Right atrium auricular region (tissue), 2 donors: ENCODE data around the gene PCSK5. TPM values are rescaled to one million over a fixed set of nuclear protein-coding genes. Genes with fewer than 3 reads are reported as not detected.

Experiments
- DNase-seq: peaks from one replicate; pipeline ENCODE4 v3.0.0-alpha.2; 2019; ENCODE audit warnings: low spot score
- H3K27ac ChIP-seq, 2 donors: fragments of 200-600 bp; sonication (generic); 1 replicate in 1 of 2; 2 replicates in 1 of 2; pipeline ENCODE4 v1.5.1; 2016 to 2019
- H3K27me3 ChIP-seq, 2 donors: fragments of 200-600 bp; sonication (generic); one replicate each; pipeline versions ENCODE4 v1.5.1 to v1.6.0; 2017 to 2019
- H3K36me3 ChIP-seq: fragments of 200-600 bp; sonication (generic); one replicate; pipeline ENCODE4 v1.5.1; 2016
- H3K4me1 ChIP-seq, 2 donors: fragments of 200-600 bp; sonication (generic); one replicate each; pipeline versions ENCODE4 v1.5.1 to v1.6.0; 2017 to 2019
- H3K4me3 ChIP-seq, 2 donors: fragments of 200-600 bp; sonication (generic); 1 replicate in 1 of 2; 2 replicates in 1 of 2; pipeline ENCODE4 v1.5.1; 2017 to 2019; ENCODE audit warnings: mild to moderate bottlenecking in 1 of 2, moderate library complexity in 1 of 2
- H3K9me3 ChIP-seq, 2 donors: fragments of 200-600 bp; sonication (generic); one replicate each; pipeline ENCODE4 v1.5.1; 2019
- CTCF ChIP-seq, 2 donors: fragments of 200-600 bp; sonication (generic); IDR thresholded peaks; one replicate each; pipeline ENCODE4 v1.5.1; 2019; ENCODE audit warnings: antibody characterized with exemption in 2 of 2
- total RNA-seq, 2 donors: library from RNA; depleted of rRNA; stranded (reverse); fragments of >200 nt; gene quantifications; one replicate each; pipeline ENCODE4 v1.1.0, GENCODE V29; 2016

PCSK5 gene
- total RNA-seq, 2 donors from 2014 or later, result 5.3 to 6.5 TPM

GRCh38 chr9:76365028-76365427 lies 474.6 kb downstream of the PCSK5 start:
- H3K27me3 ChIP-seq, result no peaks in the 10 kb centered on the region
- H3K36me3 ChIP-seq, result no peaks in the 10 kb centered on the region
- no peaks in the 10 kb centered on the region for H3K4me1 ChIP-seq
- TF ChIP-seq CTCF (IDR thresholded peaks at IDR 0.05), result no peak
- no peaks in the 10 kb centered on the region for H3K9me3 ChIP-seq
- H3K27ac ChIP-seq, result no peak overlapping the region
- DNase-seq, result no peak
- H3K4me3 ChIP-seq, result no peak overlapping the region

GRCh38 chr9:76366275-76366674 lies 475.8 kb downstream of the PCSK5 start:
- TF ChIP-seq CTCF (IDR thresholded peaks at IDR 0.05), result no peak
- DNase-seq, result no peak
- no peaks in the 10 kb centered on the region for H3K9me3 ChIP-seq
- H3K36me3 ChIP-seq, result no peaks in the 10 kb centered on the region
- no peak overlapping the region for H3K4me3 ChIP-seq
- H3K4me1 ChIP-seq, result no peaks in the 10 kb centered on the region
- H3K27ac ChIP-seq, result no peak overlapping the region
- H3K27me3 ChIP-seq, result no peaks in the 10 kb centered on the region

GRCh38 chr9:76369583-76369982 lies 479.1 kb downstream of the PCSK5 start:
- DNase-seq, result no peak
- no peaks in the 10 kb centered on the region for H3K36me3 ChIP-seq
- H3K27ac ChIP-seq, result no peak overlapping the region
- TF ChIP-seq CTCF (IDR thresholded peaks at IDR 0.05), result no peak
- peaks cover 0 to 19% of the 10 kb centered on the region in 2 donors for H3K4me1 ChIP-seq
- no peak overlapping the region for H3K4me3 ChIP-seq
- no peaks in the 10 kb centered on the region for H3K9me3 ChIP-seq
- H3K27me3 ChIP-seq, result no peaks in the 10 kb centered on the region

- H3K27me3 ChIP-seq, result no peaks in the 10 kb centered on the region
- H3K9me3 ChIP-seq, result no peaks in the 10 kb centered on the region
- no peaks in the 10 kb centered on the region for H3K36me3 ChIP-seq
- no peak for DNase-seq
- no peak overlapping the region for H3K4me3 ChIP-seq
- H3K27ac ChIP-seq, result no peak overlapping the region
- TF ChIP-seq CTCF (IDR thresholded peaks at IDR 0.05), result no peak
- peaks cover 0 to 27% of the 10 kb centered on the region in 2 donors for H3K4me1 ChIP-seq
Observed at GRCh38 chr9:76370396-76371023, 480.0 kb downstream of the PCSK5 start.

- Histone ChIP-seq H3K27me3 (no peaks in the 10 kb centered on the region), H3K4me3 (no peak overlapping the region), H3K9me3 (no peaks in the 10 kb centered on the region), H3K4me1 (peaks cover 0 to 27% of the 10 kb centered on the region in 2 donors), H3K36me3 (no peaks in the 10 kb centered on the region), H3K27ac (no peak overlapping the region)
- DNase-seq, result no peak
- TF ChIP-seq CTCF (IDR thresholded peaks at IDR 0.05), result no peak
Observed at GRCh38 chr9:76371901-76372300, 481.4 kb downstream of the PCSK5 start.

GRCh38 chr9:76372336-76372735 lies 481.9 kb downstream of the PCSK5 start:
- H3K36me3 ChIP-seq, result no peaks in the 10 kb centered on the region
- no peak overlapping the region for H3K4me3 ChIP-seq
- H3K27ac ChIP-seq, result no peak overlapping the region
- TF ChIP-seq CTCF (IDR thresholded peaks at IDR 0.05), result no peak
- peaks cover 0 to 27% of the 10 kb centered on the region in 2 donors for H3K4me1 ChIP-seq
- no peaks in the 10 kb centered on the region for H3K9me3 ChIP-seq
- H3K27me3 ChIP-seq, result no peaks in the 10 kb centered on the region
- no peak for DNase-seq
